Measurements from ENCODE around the gene DSG1. TPM values are rescaled to one million over a fixed set of nuclear protein-coding genes. Genes with fewer than 3 reads are reported as not detected.

Gene DSG1
- 8.5 TPM for total RNA-seq

DNA sequence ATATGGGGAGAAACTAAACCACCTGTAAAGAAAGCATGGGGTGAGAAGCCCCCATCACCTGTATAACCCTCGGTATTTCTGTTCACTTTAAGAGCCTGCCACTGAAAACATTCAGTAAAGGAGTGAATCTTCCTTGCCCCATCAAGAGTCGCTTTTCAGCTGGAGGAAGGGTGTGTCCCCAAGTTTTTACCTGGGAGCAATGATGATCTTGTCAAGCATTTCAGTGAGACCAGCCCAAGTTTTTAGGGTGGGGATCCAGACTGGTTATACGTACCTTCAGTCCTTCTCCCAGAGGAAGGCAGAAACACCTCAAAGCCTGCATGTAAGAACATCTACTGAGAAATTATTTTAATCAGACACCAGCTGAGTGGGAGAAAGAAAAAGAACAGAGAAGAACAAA is at the start of gene DSG1:
DSG1 (plus strand) TSS at position 301 of the 400 bp plus-strand sequence. CDS start 141 bp downstream, outside the sequence.

DNA sequence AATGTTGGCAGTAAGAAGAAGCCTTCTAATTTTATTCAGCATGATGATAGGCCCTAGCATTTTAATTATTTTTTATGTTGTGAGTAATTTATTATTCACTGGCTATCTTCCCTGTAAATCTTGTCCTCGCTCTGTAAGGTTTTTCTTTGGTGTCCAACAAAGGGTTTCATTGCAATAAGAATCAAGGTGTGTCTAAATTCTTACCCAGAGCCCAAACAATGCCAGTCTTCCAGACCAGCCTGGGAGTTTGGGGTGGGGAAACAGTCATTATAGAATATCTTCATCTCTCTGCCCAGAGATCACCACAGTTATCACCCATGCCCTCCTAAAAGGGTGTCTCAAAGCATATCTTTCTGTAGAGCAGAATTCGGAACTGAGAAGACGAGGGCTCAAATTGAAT is 58.5 kb downstream of the DSG1 start, which contains the start of gene DSG4:
DSG4 (plus strand) TSS at position 301 of the 400 bp plus-strand sequence. CDS start 135 bp downstream, outside the sequence.

Other genes with a start within 250 kb of the DSG1 start
- gene DSC2, start 215.7 kb upstream of the DSG1 start, total RNA-seq: 20.9 TPM
- gene DSC1, start 155.3 kb upstream of the DSG1 start, total RNA-seq: 1.8 TPM
- gene DSG4, start 58.6 kb downstream of the DSG1 start, total RNA-seq: not detected
- gene DSG3, start 129.6 kb downstream of the DSG1 start, total RNA-seq: 3.1 TPM
- 18.5 TPM for gene DSG2, start 180.0 kb downstream of the DSG1 start, total RNA-seq